Choroid plexus epithelial cell (primary cell): ENCODE measurements around the gene UBA3.

Source experiments
- DNase-seq: peaks from one replicate; pipeline ENCODE4 v3.0.0-alpha.2; 2010; ENCODE audit warnings: low read depth
- H3K4me3 ChIP-seq: 2 replicates; pipeline ENCODE4 v1.5.1; 2011; ENCODE audit warnings: low read depth, mild to moderate bottlenecking, control low read depth, low read length, moderate library complexity
- TF ChIP-seq, protein P1 (sequence below): conservative IDR thresholded peaks from 2 replicates; pipeline ENCODE4 v1.5.1; 2011; ENCODE audit warnings: low read depth, mild to moderate bottlenecking, control low read depth, inconsistent platforms, low read length, moderate library complexity

Gene UBA3

GRCh38 chr3:69058180-69058946 is 21.8 kb downstream of the UBA3 start:
- TF ChIP-seq, protein P1, sequence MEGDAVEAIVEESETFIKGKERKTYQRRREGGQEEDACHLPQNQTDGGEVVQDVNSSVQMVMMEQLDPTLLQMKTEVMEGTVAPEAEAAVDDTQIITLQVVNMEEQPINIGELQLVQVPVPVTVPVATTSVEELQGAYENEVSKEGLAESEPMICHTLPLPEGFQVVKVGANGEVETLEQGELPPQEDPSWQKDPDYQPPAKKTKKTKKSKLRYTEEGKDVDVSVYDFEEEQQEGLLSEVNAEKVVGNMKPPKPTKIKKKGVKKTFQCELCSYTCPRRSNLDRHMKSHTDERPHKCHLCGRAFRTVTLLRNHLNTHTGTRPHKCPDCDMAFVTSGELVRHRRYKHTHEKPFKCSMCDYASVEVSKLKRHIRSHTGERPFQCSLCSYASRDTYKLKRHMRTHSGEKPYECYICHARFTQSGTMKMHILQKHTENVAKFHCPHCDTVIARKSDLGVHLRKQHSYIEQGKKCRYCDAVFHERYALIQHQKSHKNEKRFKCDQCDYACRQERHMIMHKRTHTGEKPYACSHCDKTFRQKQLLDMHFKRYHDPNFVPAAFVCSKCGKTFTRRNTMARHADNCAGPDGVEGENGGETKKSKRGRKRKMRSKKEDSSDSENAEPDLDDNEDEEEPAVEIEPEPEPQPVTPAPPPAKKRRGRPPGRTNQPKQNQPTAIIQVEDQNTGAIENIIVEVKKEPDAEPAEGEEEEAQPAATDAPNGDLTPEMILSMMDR = no peak
- no peak for DNase-seq
- no peak overlapping the region for H3K4me3 ChIP-seq

DNA sequence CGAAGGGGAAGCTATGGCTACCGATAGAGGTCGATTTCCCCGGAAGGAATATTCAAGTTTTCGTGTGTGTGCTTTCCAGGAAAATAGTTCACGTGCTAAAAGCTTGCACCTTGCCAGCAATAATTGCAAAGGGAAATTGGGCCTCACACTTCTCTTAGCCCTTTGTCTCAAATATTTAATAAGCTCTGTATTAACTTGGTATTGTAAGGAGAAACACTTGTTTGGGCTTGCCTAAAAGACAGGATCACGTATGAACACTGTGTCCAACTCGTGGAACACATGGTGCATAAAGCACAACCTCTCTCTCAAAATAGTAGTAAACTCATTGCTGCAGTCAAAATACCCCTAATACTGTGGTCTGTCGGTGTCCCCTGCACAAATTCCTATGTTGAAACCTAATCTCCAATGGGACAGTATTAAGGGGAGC is 27.7 kb downstream of the UBA3 start:
- DNase-seq = no peak
- TF ChIP-seq, protein P1 = peak; percentile 8
- peak overlapping the region; percentile 82 for H3K4me3 ChIP-seq

- TF ChIP-seq, protein P1 = no peak
- peak within 1 kb of the TSS; percentile 82 for H3K4me3 ChIP-seq
- peak; percentile 100 for DNase-seq
These were observed 28.3 kb downstream of the UBA3 start, which contains the start of gene TMF1 for GRCh38 chr3:69051756-69052471. TSS of gene TMF1 (minus strand) at chr3:69052333. CDS start at chr3:69052086, 247 bp downstream.

DNA sequence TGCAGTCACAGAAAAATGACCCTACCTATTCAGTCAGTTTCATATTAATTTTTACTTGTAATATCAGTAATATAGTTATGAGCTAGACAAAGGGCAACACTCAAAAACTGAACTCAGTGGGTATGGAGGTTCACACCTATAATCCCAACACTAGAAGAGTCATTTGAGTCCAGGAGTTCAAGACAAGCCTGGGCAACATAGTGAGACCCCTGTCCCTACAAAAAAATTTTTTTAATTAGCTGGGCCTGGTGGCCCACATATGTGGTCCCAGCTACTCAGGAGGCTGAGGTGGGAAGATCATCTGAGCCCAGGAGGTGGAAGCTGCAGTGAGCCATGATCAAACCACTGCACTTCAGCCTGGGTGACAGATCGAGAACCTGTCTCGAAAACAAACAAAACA is 31.2 kb downstream of the UBA3 start:
- TF ChIP-seq, protein P1 = no peak
- DNase-seq = no peak
- H3K4me3 ChIP-seq = no peak overlapping the region

DNA sequence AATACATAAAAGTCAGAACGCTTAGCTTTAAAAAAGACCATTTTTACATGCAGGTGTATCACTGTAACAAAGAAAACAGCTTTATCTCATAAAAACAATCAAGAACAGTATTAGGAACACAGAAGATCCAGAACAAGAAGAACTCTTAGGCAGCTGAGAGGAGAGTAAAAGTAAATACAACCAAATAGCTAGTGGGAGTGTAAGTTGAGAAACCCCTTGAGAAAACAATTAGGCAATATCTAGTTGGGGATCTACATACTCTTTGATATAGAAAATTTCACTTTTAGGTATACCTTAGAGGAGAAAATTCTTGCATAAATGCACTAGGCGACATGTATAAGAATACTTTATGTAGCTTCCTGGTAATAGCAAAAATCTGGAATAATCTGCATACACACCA is 35.6 kb downstream of the UBA3 start:
- DNase-seq = peak; percentile 45
- TF ChIP-seq, protein P1 = no peak
- H3K4me3 ChIP-seq = no peak overlapping the region

DNA sequence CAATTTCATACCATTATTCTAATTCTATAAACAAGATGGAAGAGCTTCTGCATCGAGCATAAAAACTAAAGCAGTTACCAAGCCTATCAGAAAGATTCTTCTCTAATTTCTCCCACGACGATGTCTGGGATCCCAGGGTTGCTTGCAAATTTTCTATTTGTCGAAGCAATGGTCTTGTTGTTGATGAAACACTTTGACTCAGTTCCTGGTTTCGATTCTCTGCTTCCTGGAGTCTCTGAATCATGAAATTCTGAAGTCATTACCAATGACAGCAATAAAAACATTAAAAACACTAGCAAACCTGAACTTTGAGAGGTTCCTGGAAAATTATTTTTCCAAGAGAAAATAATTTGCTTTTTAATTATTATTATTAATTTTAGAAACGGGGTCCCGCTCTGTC is 46.7 kb downstream of the UBA3 start:
- peak; percentile 92 for DNase-seq
- H3K4me3 ChIP-seq = no peak overlapping the region
- TF ChIP-seq, protein P1 = no peak

GRCh38 chr3:69032737-69033136 is 47.4 kb downstream of the UBA3 start:
- no peak for DNase-seq
- no peak overlapping the region for H3K4me3 ChIP-seq

More at GRCh38 chr3:69032737-69033136, 47.4 kb downstream of the UBA3 start:
- TF ChIP-seq, protein P1 = no peak
